Keratinocyte (primary cell): ENCODE data around the gene MYBPH.

Source experiments
- CTCF ChIP-seq, 3 experiments: IDR thresholded peaks in 1 of 3; conservative IDR thresholded peaks in 1 of 3; optimal IDR thresholded peaks in 1 of 3; 2 replicates in 2 of 3; 3 replicates in 1 of 3; pipeline versions ENCODE3 to v1.5.1; 2011; ENCODE audit warnings: low read length in 3 of 3, mild to moderate bottlenecking in 3 of 3, moderate library complexity in 2 of 3, control low read depth in 1 of 3, inconsistent platforms in 1 of 3; ENCODE audit not compliant: insufficient read depth in 2 of 3; ENCODE audit errors: extremely low read depth in 1 of 3
- EZH2 ChIP-seq: IDR thresholded peaks from one replicate; pipeline ENCODE4 v1.6.1; 2012; ENCODE audit warnings: inconsistent platforms, mild to moderate bottlenecking, low read length, moderate library complexity

- no peak for TF ChIP-seq CTCF (optimal IDR thresholded peaks at IDR 0.05 in 1 of 3, IDR thresholded peaks at IDR 0.05 in 1 of 3, conservative IDR thresholded peaks at IDR 0.05 in 1 of 3; ENCODE audit: extremely low read depth in 1 of 3, insufficient read depth in 2 of 3, low read length in 3 of 3)
- TF ChIP-seq EZH2 = no peak
These were observed 37.6 kb downstream of the MYBPH start for GRCh38 chr1:203138066-203138465.
